A549 treated with RU486 at 1 μM for 4 hours (cell line): ENCODE data around the gene GPATCH2. TPM values are rescaled to one million over a fixed set of nuclear protein-coding genes. Genes with fewer than 3 reads are reported as not detected.

ENCODE experiments used
- total RNA-seq: library from RNA; stranded (reverse); fragments of 200-300 nt; extraction: Qiagen RNA extraction; gene quantifications from 5 replicates; pipeline ENCODE4 v1.2.3, GENCODE V29; 2022; ENCODE audit warnings: low read depth

GPATCH2 gene
- total RNA-seq = 6.0 to 9.5 TPM (median 8.9 TPM) in 5 replicates

DNA sequence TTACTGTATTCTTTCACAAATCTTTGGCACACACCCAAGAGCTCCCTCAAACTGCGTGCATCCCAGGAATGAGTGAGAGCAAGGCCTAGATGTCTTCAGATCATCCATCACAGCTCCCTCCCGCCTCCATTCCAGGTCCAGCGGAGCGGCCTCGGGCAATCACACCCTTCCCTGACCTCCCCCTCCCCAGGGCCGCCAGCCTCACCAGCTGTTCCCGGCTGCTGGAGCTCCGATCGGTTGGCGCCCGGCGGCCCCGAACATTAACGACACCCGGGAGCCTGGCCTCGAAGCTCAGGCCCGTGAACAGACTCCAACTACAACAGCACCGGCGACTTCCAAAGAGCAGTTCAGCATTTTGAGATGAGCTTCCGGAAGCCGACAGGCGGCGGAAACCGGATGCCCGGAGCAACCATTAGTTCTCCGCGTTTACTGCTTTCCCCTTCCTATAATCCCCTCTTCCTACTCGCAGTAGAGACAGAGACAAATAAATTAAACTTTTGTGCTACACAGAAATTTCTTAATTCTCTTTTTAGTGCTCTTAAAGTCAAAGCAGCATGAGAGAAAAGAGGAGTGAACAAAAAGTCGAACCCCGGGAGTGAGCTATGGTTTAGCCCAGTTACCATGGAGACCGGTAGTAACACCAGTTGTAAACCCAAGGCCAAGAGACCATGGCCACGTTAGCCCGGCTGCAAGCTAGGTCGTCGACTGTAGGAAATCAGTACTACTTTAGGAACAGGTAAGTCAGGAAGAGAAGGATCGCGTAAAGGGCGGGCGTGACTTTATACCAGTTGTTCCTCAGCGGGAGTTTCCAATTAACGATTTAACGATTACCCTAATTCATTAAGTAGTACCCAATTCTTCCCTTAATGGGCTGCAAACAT is at the start of gene GPATCH2, which contains the start of gene SPATA17:
Gene GPATCH2 (minus strand): TSS at position 380 of the 881 bp plus-strand sequence. CDS start 119 bp downstream, at position 261.
Gene SPATA17 (plus strand): TSS at position 634 of the 881 bp plus-strand sequence. CDS start 35 bp downstream, at position 669.

Other genes with a start within 250 kb of the GPATCH2 start
- 2.7 to 3.9 TPM (median 2.8 TPM) in 5 replicates for gene SPATA17, start 254 bp upstream of the GPATCH2 start, total RNA-seq